ENCODE data around the gene DPP6. TPM values are rescaled to one million over a fixed set of nuclear protein-coding genes. Genes with fewer than 3 reads are reported as not detected.
"Not testable (repeated sequence)": the region's sequence is repeated elsewhere in the genome, so short reads cannot be mapped to it uniquely, and the experiment has no call there.

The DPP6 gene
- total RNA-seq, 1 experiment from 2014 or later: not detected

GRCh38 chr7:154652564-154652963, 600.4 kb downstream of the DPP6 start:
- Histone ChIP-seq H3K27ac (no peak overlapping the region), H3K4me1 (replicated peaks) (no peaks in the 10 kb centered on the region), H3K9me3 (replicated peaks) (no peaks in the 10 kb centered on the region), H3K4me3 (no peak overlapping the region), H3K36me3 (no peaks in the 10 kb centered on the region), H3K27me3 (replicated peaks) (no peaks in the 10 kb centered on the region)
- no peak for DNase-seq (ENCODE audit: low read depth in 1 of 2, low spot score in 2 of 2)

- Histone ChIP-seq H3K27me3 (replicated peaks) (no peaks in the 10 kb centered on the region), H3K27ac (no peak overlapping the region), H3K36me3 (no peaks in the 10 kb centered on the region), H3K4me3 (no peak overlapping the region), H3K4me1 (replicated peaks) (no peaks in the 10 kb centered on the region), H3K9me3 (replicated peaks) (no peaks in the 10 kb centered on the region)
- DNase-seq (ENCODE audit: low read depth in 1 of 2, low spot score in 2 of 2): no peak
Observed at GRCh38 chr7:154653281-154653680, 601.1 kb downstream of the DPP6 start.

GRCh38 chr7:154656618-154657017, 604.4 kb downstream of the DPP6 start:
- H3K27me3 ChIP-seq (replicated peaks): no peaks in the 10 kb centered on the region
- no peak overlapping the region for H3K4me3 ChIP-seq
- no peaks in the 10 kb centered on the region for H3K9me3 ChIP-seq (replicated peaks)
- H3K4me1 ChIP-seq (replicated peaks): no peaks in the 10 kb centered on the region
- DNase-seq (ENCODE audit: low read depth in 1 of 2, low spot score in 2 of 2): no peak
- H3K36me3 ChIP-seq: no peaks in the 10 kb centered on the region
- no peak overlapping the region for H3K27ac ChIP-seq

- no peak for DNase-seq (ENCODE audit: low read depth in 1 of 2, low spot score in 2 of 2)
- Histone ChIP-seq H3K27me3 (replicated peaks) (no peaks in the 10 kb centered on the region), H3K36me3 (no peaks in the 10 kb centered on the region), H3K9me3 (replicated peaks) (no peaks in the 10 kb centered on the region), H3K4me3 (no peak overlapping the region), H3K4me1 (replicated peaks) (no peaks in the 10 kb centered on the region), H3K27ac (no peak overlapping the region)
Observed at GRCh38 chr7:154666768-154667167, 614.6 kb downstream of the DPP6 start.

GRCh38 chr7:154672659-154673415, 620.6 kb downstream of the DPP6 start:
- no peaks in the 10 kb centered on the region for H3K36me3 ChIP-seq
- H3K4me1 ChIP-seq (replicated peaks): no peaks in the 10 kb centered on the region
- no peak overlapping the region for H3K27ac ChIP-seq
- DNase-seq (ENCODE audit: low read depth in 1 of 2, low spot score in 2 of 2): no peak
- no peaks in the 10 kb centered on the region for H3K27me3 ChIP-seq (replicated peaks)
- H3K4me3 ChIP-seq: no peak overlapping the region
- peaks cover 7% of the 10 kb centered on the region for H3K9me3 ChIP-seq (replicated peaks)

- DNase-seq (ENCODE audit: low read depth in 1 of 2, low spot score in 2 of 2): no peak
- Histone ChIP-seq H3K4me3 (no peak overlapping the region), H3K27ac (no peak overlapping the region), H3K4me1 (replicated peaks) (no peaks in the 10 kb centered on the region), H3K27me3 (replicated peaks) (no peaks in the 10 kb centered on the region), H3K36me3 (no peaks in the 10 kb centered on the region), H3K9me3 (replicated peaks) (peaks cover 10% of the 10 kb centered on the region)
Observed at GRCh38 chr7:154674191-154674590, 622.0 kb downstream of the DPP6 start.

GRCh38 chr7:154675560-154675959, 623.4 kb downstream of the DPP6 start:
- no peaks in the 10 kb centered on the region for H3K27me3 ChIP-seq (replicated peaks)
- H3K4me3 ChIP-seq: no peak overlapping the region
- no peaks in the 10 kb centered on the region for H3K4me1 ChIP-seq (replicated peaks)
- DNase-seq (ENCODE audit: low read depth in 1 of 2, low spot score in 2 of 2): no peak
- H3K9me3 ChIP-seq (replicated peaks): peaks cover 10% of the 10 kb centered on the region
- H3K27ac ChIP-seq: no peak overlapping the region
- no peaks in the 10 kb centered on the region for H3K36me3 ChIP-seq

GRCh38 chr7:154676033-154676421, 623.8 kb downstream of the DPP6 start:
- not testable (repeated sequence) for H3K36me3 ChIP-seq; H3K4me3 ChIP-seq; DNase-seq (ENCODE audit: low read depth in 1 of 2, low spot score in 2 of 2); H3K4me1 ChIP-seq (replicated peaks); H3K27ac ChIP-seq; H3K27me3 ChIP-seq (replicated peaks)
- peaks cover 10% of the 10 kb centered on the region for H3K9me3 ChIP-seq (replicated peaks)

GRCh38 chr7:154676422-154677073, 624.4 kb downstream of the DPP6 start:
- DNase-seq (ENCODE audit: low read depth in 1 of 2, low spot score in 2 of 2): no peak
- Histone ChIP-seq H3K27ac (no peak overlapping the region), H3K36me3 (no peaks in the 10 kb centered on the region), H3K4me3 (no peak overlapping the region), H3K27me3 (replicated peaks) (no peaks in the 10 kb centered on the region), H3K9me3 (replicated peaks) (peaks cover 10% of the 10 kb centered on the region), H3K4me1 (replicated peaks) (no peaks in the 10 kb centered on the region)

GRCh38 chr7:154677454-154677853, 625.3 kb downstream of the DPP6 start:
- Histone ChIP-seq H3K36me3 (no peaks in the 10 kb centered on the region), H3K27me3 (replicated peaks) (no peaks in the 10 kb centered on the region), H3K4me3 (no peak overlapping the region), H3K9me3 (replicated peaks) (peaks cover 7% of the 10 kb centered on the region), H3K4me1 (replicated peaks) (no peaks in the 10 kb centered on the region), H3K27ac (no peak overlapping the region)
- no peak for DNase-seq (ENCODE audit: low read depth in 1 of 2, low spot score in 2 of 2)

- H3K4me1 ChIP-seq (replicated peaks); H3K27me3 ChIP-seq (replicated peaks); H3K4me3 ChIP-seq; H3K36me3 ChIP-seq; DNase-seq (ENCODE audit: low read depth in 1 of 2, low spot score in 2 of 2); H3K27ac ChIP-seq; H3K9me3 ChIP-seq (replicated peaks): not testable (repeated sequence)
Observed at GRCh38 chr7:154678001-154678550, 625.9 kb downstream of the DPP6 start.

GRCh38 chr7:154679379-154680053, 627.3 kb downstream of the DPP6 start:
- Histone ChIP-seq H3K4me3 (no peak overlapping the region), H3K36me3 (no peaks in the 10 kb centered on the region), H3K4me1 (replicated peaks) (no peaks in the 10 kb centered on the region), H3K9me3 (replicated peaks) (peaks cover 8% of the 10 kb centered on the region), H3K27ac (no peak overlapping the region), H3K27me3 (replicated peaks) (no peaks in the 10 kb centered on the region)
- DNase-seq (ENCODE audit: low read depth in 1 of 2, low spot score in 2 of 2): no peak

GRCh38 chr7:154680894-154681659, 628.9 kb downstream of the DPP6 start:
- no peak for DNase-seq (ENCODE audit: low read depth in 1 of 2, low spot score in 2 of 2)
- H3K4me1 ChIP-seq (replicated peaks): no peaks in the 10 kb centered on the region
- H3K27ac ChIP-seq: no peak overlapping the region
- no peaks in the 10 kb centered on the region for H3K27me3 ChIP-seq (replicated peaks)
- H3K36me3 ChIP-seq: no peaks in the 10 kb centered on the region
- peaks cover 8% of the 10 kb centered on the region for H3K9me3 ChIP-seq (replicated peaks)
- no peak overlapping the region for H3K4me3 ChIP-seq

Measured in SJSA1 (cell line).